ENCODE data around the gene ZNF532.

DNA sequence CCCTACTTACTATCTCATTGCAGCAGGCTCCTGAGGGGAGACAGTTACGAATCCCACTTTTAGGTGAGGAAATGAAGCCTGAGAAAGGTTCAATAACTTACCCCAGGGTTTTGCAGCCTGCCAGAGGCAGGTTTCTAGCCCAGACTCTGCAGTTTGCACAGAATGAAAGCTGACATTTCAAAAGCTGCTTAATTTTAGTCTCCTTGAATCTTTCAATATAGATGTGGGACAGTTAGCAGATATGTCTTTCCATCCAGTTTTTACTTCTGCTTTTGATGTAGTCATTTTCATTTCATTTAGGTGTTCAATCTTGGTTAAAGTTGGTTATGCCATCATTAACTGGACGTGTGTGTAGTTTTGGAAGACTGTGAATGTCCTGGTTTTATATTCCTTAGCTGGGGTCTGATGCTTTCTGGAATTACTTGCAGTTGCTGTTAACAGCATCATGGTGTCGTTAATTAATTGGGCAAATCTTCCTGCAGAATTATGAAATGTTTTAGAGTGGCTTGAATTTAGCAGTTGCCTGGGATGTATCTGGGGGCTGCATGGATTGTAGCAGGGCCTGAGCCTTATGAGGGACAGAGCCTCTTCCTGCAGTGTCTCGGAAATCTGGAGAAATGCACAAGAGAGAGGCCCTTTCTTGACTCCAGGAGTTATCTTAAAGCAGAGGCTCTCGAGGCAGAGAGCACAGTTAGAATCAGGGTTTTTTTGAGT, 100.8 kb downstream of the ZNF532 start:
- TF ChIP-seq, protein P1, sequence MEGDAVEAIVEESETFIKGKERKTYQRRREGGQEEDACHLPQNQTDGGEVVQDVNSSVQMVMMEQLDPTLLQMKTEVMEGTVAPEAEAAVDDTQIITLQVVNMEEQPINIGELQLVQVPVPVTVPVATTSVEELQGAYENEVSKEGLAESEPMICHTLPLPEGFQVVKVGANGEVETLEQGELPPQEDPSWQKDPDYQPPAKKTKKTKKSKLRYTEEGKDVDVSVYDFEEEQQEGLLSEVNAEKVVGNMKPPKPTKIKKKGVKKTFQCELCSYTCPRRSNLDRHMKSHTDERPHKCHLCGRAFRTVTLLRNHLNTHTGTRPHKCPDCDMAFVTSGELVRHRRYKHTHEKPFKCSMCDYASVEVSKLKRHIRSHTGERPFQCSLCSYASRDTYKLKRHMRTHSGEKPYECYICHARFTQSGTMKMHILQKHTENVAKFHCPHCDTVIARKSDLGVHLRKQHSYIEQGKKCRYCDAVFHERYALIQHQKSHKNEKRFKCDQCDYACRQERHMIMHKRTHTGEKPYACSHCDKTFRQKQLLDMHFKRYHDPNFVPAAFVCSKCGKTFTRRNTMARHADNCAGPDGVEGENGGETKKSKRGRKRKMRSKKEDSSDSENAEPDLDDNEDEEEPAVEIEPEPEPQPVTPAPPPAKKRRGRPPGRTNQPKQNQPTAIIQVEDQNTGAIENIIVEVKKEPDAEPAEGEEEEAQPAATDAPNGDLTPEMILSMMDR (optimal IDR thresholded peaks at IDR 0.05 in 1 of 3, IDR thresholded peaks at IDR 0.05 in 1 of 3, conservative IDR thresholded peaks at IDR 0.05 in 1 of 3; ENCODE audit: extremely low read depth in 1 of 3, insufficient read depth in 2 of 3, low read length in 3 of 3) = no peak
- no peak for TF ChIP-seq EZH2 (IDR thresholded peaks at IDR 0.05; ENCODE audit: low read length)

Measured in keratinocyte (primary cell).